HG03103 (cell line): Measurements from ENCODE around the gene DDX24.

Source experiments
- ATAC-seq: cut with Tn5 transposase; IDR thresholded peaks from one replicate; pipeline ENCODE4 v1.9.1; 2021; ENCODE audit warnings: low read depth; ENCODE audit not compliant: unreplicated experiment

The DDX24 gene

GRCh38 chr14:94015223-94015622, 65.8 kb downstream of the DDX24 start:
- no peak for ATAC-seq

- ATAC-seq = no peak
Observed at GRCh38 chr14:94014382-94014781, 66.6 kb downstream of the DDX24 start.

DNA sequence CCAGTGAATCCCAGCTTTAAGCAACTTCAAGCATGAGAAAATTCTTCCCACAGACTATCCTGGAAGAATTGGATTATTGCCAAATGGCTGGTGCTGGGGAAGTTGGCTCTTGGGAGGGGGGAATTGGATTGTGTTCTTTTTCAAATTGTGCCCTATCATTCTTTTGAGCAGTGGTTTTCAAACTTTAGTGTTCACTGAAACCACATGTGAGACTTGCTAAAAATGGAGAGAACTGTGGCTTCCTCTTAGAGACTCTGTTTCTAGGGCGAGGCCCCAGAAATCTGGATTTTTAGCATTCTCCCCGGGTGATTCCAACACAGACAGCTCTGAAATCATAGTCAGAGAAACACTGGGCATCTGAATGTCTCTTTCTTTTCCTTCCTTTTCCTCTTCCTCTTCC, 69.2 kb downstream of the DDX24 start:
- ATAC-seq = no peak

GRCh38 chr14:94010625-94011024, 70.4 kb downstream of the DDX24 start:
- no peak for ATAC-seq

DNA sequence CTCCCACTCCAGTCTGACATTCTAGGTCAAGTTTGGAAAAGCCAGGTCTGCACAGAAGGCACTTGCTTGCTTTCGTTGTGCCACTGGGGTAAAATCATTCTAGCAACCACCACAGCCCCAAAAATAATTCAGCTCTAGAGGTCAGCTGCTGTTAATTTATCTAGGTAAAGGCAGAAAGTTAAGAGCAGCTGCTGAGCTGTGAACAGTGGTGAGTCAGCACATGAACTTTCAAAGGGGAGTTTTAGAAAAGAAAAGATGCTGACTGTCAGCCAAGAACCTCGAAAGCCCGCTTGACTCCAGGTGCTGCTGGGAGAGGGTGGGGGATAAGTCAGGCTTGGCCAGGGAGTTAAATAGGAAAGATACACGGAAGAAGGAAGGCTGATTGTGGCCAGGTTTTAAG, 71.2 kb downstream of the DDX24 start:
- ATAC-seq = no peak

GRCh38 chr14:94008234-94008633, 72.8 kb downstream of the DDX24 start:
- ATAC-seq = no peak

DNA sequence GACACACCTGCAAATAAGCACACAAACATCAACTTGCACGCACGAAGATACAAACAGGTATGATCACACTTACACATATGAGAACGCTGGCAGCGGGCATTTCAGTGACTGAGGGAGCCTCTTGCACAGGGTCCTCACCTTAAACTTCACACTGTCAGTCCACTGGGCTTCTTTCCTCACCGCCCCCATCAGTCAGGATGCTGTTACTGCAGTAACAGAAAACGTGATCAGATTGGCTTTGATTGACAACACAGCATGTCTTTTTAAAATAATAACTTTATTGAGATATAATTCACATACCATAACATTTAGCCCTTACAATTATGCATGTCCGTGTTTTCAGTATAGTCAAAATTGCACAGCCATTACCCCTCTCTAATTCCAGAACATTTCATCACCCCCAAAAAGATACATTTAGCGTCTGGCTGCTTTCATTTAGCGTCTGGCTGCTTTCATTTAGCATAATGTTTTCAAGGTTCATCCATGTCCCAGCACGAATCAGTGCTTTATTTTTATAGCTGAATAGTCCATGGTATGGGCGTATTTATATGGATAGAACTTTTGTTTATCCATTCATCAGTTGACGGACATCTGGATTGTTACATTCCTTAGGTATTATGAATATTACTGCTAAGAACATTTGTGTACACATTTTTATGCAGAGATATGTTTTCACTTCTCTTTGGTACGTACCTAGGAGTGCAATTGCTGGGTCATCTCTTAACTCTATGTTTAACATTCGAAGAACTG, 75.5 kb downstream of the DDX24 start:
- no peak for ATAC-seq

- ATAC-seq = no peak
Observed at GRCh38 chr14:94004015-94004414, 77.0 kb downstream of the DDX24 start.

- ATAC-seq = no peak
Observed at GRCh38 chr14:94003397-94003796, 77.6 kb downstream of the DDX24 start.

DNA sequence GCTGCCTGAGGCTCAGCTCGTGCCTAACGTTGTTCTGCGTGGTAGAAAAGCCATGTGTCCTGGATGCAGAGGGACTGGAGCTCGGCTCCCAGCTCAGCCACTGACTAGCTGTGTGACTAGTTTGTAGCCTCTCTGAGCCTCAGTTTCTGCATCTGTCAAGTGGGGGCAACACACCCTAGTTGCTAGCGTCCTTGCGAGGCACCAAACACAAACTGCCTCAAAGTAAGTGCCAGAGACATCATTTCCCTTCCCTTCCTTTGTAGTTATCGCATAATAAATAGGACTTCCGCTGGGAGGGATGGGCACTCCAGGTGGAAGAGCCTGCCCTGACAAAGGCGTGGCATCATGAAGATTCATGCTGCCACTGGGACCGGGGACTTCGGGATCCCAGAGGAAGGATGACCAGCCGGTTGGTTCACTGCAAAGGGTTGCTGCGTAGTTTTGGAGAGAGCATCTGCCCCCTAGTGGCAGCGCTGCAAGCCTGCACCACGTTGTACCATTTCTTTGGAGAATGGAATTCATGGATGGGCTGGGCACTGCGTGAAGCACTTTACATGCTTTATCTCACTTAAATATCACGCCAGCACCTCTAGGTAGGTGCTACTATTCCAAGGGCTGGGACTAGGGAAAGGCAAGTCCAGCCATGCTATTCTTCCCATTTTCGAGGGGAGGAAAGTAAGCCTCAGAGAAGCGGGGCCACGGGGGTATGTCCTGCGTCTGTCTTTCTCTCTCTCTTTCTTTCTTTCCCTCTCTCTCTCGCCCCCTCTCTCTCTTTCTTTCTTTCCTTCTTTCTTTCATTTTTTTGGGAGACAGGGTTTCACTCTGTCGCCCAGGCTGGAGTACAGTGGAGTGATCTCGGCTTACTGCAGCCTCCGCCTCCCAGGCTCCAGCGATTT, 79.3 kb downstream of the DDX24 start:
- no peak for ATAC-seq

- ATAC-seq = no peak
Observed at GRCh38 chr14:94001016-94001415, 80.0 kb downstream of the DDX24 start.

DNA sequence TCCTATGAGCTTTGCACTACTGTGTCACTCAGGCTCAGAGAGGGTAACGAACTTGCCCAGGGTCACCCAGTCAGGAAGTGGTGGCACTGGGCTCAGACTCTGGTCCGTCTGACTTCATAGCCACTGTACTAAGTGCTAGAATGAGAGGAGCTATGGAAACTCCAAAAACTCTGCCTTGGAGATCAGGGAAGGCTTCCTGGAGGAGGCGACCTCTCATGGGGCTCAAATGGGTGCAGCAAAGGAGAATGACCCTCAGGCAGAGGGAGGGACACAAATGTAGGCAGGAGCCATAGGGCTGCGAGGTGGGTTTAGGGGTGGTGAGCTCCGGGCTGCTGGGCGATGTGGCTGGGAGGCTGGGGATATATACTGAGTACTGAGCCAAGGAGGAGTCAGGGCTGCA, 80.7 kb downstream of the DDX24 start:
- no peak for ATAC-seq

DNA sequence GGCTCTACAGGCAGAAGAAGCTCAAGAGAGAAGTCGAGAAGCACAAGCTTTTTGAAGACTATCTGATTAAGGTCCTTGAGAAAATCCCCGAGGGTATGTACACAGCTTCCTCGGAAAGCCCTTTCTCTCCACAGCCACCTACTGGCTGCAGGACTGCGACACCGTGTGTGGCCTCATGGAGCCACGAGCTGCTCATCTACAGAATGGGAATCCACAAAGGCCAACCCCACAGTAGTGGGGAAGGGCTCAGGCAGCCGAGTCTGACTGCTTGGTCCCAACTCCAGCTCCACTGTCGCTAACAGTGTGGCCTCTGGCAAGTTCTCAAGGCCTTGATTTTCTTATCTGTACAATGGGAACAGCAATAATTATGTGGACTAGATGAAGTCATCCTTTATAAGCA, 81.4 kb downstream of the DDX24 start:
- ATAC-seq = no peak

GRCh38 chr14:93998871-93999403, 82.1 kb downstream of the DDX24 start:
- ATAC-seq = no peak
